Embryonic facial prominence (tissue), 1 donor: Measurements from ENCODE around the gene NUP54.

Experiments used
- DNase-seq: peaks from one replicate; pipeline ENCODE4 v3.0.0-alpha.2; 2016; ENCODE audit errors: extremely low spot score

NUP54 gene, protein sequence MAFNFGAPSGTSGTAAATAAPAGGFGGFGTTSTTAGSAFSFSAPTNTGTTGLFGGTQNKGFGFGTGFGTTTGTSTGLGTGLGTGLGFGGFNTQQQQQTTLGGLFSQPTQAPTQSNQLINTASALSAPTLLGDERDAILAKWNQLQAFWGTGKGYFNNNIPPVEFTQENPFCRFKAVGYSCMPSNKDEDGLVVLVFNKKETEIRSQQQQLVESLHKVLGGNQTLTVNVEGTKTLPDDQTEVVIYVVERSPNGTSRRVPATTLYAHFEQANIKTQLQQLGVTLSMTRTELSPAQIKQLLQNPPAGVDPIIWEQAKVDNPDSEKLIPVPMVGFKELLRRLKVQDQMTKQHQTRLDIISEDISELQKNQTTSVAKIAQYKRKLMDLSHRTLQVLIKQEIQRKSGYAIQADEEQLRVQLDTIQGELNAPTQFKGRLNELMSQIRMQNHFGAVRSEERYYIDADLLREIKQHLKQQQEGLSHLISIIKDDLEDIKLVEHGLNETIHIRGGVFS

GRCh38 chr4:76148142-76148865 lies at the start of gene NUP54:
NUP54 (minus strand) TSS chr4:76148397; CDS start chr4:76148374, 23 bp downstream.
- peak; percentile 93 for DNase-seq

DNA sequence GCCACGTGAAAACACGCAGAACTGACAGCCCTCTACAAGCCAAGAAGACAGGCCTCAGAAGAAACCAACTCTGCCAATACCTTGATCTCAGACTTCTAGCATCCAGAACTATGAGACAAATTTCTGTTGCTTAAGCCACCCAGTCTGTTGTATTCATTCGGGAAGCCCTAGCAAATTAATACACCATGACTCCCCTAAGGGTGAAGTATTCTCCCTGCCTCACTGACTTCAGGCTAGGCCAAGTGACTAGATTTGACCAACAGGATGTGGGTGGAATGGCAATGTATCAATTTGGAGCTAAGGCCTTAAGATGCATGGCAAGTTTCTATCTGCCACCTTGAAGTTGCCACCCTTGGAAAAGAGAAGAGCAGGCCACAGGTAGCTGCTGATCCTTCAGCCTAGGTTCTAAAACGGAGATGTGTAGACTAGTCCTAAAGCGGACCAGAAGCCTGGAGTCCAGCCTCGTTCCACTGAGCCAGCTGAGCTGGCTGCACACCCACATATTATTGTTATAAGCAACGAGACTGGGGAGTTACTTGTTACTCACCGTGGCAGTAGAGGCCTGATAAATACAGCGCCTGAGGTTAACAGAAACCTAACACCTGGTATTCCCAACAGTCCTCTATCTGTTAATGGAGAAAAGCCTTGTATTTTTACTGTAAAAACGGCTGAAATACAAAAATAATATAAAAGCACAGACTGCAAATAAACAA lies 49.0 kb upstream of the NUP54 start:
- DNase-seq, result no peak

- no peak for DNase-seq
Observed at GRCh38 chr4:76196376-76196775, 48.2 kb upstream of the NUP54 start.

- no peak for DNase-seq
Observed at GRCh38 chr4:76195326-76195725, 47.1 kb upstream of the NUP54 start.

DNA sequence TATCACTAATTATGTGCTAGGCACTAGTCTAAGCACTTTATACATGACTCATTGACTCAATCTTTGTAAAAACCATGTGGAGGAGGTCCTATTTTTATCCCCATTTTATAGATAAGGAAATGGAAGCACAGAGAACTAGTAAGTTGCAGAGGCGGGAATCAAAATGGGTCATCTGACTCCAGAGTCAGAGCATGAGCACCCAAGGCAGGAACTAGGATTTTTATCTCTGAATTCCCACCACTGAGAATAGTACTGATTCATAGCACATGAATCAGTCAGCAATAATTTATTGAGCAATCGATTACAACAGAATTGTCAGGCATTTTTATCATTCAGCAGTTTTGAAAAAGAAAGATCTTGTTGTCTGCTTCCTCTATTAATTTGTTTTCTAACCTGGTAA lies 46.1 kb upstream of the NUP54 start:
- no peak for DNase-seq

GRCh38 chr4:76192236-76192635 lies 44.0 kb upstream of the NUP54 start:
- no peak for DNase-seq

- no peak for DNase-seq
Observed at GRCh38 chr4:76188557-76188956, 40.4 kb upstream of the NUP54 start.

DNA sequence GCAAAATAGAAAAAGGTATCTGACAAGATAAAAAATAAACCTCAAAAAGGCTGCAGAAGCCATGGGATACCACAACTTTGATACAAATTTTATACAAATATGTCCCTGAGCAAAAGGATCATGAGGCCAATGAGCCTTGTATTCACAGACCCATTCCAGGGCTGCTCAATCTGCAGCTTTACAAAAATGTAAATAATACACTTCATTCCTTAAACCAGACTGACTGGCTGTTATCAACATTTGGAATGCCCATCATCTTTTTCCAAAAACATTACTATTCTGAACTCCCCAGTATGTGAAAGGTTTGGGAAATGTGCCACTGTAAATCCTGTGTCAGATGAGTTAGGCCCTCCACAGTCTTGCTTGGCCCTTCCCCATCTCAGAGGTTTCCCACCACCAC lies 40.0 kb upstream of the NUP54 start:
- no peak for DNase-seq

- no peak for DNase-seq
Observed at GRCh38 chr4:76187152-76187551, 39.0 kb upstream of the NUP54 start.

- DNase-seq, result no peak
Observed at GRCh38 chr4:76182463-76182862, 34.3 kb upstream of the NUP54 start.

DNA sequence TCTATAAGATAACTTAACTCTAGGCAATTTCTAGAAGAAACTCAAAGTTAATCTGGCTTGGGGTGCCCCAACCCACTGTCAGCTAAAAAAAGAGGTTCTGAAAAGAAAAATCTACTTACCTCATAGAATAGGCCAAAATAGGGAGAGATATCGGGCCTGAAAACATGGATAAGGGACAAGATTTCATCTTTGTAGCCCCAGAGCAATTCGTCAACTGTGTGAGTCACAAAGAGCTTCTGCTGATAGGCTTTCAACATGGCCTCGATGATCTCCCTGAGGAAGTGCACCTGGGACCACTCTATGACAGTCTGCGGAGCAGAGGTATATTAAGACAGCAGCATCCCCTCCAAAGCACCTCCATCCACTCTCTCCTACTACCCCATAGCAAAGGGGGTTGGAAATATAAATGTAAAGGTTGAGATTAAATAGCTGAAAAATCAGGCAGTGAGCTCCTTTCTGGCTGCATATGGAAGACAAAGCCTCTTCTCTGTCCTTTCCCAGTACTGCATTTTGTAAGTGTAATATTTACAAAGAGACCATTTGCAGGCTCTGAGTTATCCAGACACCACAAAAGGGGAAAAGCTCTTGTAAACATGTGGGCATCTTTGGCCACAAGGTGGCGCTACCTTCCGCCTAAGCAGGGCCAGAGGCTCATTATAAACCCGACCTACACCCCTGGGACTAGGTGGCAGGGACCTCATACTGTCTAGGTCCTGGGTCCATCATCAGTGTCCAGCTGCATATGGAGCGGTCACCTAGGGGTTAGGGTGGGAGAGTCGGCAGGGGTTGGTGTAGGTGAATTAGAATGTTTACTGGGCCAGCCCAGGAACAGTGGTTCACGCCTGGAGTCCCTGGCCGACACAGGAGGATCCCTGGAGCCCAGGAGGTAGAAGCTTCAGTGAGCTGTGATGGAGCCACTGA lies 31.5 kb upstream of the NUP54 start:
- DNase-seq, result peak; percentile 39

- DNase-seq, result no peak
Observed at GRCh38 chr4:76178296-76178695, 30.1 kb upstream of the NUP54 start.

- no peak for DNase-seq
Observed at GRCh38 chr4:76177709-76178108, 29.5 kb upstream of the NUP54 start.

GRCh38 chr4:76175336-76175735 lies 27.1 kb upstream of the NUP54 start:
- no peak for DNase-seq

- DNase-seq, result no peak
Observed at GRCh38 chr4:76174216-76174615, 26.0 kb upstream of the NUP54 start.

GRCh38 chr4:76168688-76169087 lies 20.5 kb upstream of the NUP54 start:
- DNase-seq, result no peak

DNA sequence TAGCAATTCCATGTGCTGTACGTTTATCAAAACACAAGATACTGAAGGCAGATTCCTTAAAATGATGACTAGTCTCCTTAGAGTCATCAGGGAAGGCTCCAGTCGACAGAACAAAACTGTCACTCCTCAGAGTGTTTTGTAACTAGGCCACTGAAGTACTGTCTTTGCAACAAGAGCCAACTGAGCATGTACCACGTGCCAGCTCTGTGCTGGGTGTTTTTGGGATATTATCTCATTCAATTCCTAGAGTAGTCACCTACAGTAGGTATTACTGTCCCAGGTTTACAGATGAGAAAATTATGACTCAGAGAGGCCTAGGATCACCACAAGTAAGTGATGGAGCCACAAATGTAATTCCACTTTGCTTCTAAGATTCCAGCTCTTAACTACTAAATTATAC lies 18.3 kb upstream of the NUP54 start:
- no peak for DNase-seq

- no peak for DNase-seq
Observed at GRCh38 chr4:76160355-76160754, 12.2 kb upstream of the NUP54 start.

GRCh38 chr4:76156635-76157034 lies 8.4 kb upstream of the NUP54 start:
- DNase-seq, result no peak

GRCh38 chr4:76155979-76156378 lies 7.8 kb upstream of the NUP54 start:
- no peak for DNase-seq

DNA sequence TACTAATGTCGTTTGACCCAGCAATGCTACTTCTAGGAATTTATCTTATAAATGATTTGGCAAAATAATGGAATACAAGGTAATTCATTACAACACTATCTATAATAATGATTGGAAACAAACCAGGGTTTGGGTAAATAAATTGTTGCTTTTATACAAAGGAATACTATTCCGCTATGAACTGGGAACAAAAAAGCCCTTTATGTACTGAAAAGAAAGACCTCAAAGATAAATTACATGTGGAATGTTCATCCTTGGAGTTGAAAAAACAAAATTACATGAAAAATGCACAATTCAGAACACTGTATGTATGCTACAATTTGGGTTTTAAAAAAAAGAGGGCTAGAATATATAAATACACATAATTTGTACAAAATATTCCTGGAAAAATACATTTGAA lies 5.2 kb upstream of the NUP54 start:
- no peak for DNase-seq
